Activated CD4-positive, alpha-beta T cell treated with anti-CD3 and anti-CD28 coated beads, Interleukin-2, amount 50 U/mL, for 16 hours (primary cell): ENCODE measurements around the gene S100A16.

Experiments
- DNase-seq: peaks from one replicate; pipeline ENCODE4 v3.0.0-alpha.2; 2020

The S100A16 gene

GRCh38 chr1:153635872-153636271 is 22.9 kb upstream of the S100A16 start:
- DNase-seq, result no peak

DNA sequence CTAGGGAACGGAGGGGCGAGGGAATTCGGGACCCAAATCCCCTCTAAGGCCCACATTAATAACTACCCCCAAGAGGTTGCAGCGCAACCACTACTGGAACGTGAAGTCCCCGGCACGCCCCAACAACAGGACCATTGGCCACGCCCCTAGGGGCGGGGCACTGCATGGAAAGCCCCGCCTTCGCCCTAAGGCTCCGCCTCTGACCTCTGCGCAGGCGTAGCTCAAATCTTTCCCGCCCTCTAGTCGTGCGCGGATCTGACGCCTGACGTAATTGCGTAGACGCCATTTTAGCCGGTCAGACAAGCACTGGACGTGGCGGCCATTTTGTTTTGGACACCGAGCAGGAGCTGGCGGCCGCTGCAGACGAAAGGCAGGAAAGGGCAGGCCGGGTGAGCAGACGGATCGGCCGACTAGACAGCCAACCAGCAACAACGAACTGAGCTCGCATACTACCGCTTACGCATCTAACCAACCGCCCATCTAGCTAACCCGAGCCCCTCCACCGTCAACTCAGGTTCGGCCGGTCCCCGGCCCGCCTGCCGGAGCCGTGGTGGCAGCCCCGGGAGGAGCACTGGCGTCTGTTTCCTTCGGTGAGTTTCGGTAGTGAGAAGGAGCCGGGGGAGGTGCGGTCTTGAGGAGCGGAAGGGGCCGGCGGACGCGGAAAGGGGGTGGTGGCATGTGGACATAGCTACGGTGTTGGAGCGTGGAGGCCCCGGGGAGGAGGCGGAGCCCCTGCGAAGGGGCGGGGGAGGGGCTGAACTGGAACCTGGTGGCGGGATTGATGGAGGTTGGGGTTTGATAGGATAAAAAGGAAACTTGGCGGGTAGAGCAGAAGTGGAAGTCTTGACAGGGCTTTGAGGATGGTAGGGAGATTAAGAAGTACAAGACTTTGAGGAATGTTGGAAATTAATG is 21.1 kb upstream of the S100A16 start, which contains the start of gene CHTOP:
CHTOP (plus strand) TSS at position 313 of the 912 bp plus-strand sequence. CDS start 2,523 bp downstream, outside the sequence.
- DNase-seq, result peak; percentile 99

DNA sequence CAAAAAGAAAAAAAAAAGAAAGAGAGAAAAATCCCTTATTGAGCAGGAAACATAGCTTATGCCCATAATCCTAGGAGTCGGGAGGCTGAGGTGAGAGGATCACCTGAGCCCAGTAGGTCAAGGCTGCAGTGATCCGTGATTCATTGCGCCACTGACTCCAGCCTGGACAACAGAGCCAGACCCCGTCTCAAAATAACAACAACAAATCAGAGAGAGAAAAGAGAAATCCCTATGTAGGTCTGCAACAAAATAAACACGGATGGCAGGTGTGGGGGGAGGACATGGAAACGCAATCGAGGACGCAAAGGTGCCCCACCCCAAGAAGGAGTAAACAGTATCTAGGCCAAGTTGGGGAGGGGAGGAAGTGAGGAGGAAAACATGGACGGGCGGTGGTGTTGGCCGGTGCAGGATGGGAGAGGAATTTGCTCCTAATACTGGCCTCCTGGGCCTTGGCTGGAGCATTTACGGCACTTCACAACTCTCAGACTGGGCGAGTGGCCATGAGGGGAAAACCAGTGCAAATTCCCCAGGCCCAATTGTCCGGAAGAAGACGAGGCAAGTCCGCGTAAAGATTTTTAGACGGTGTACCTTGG is 20.3 kb upstream of the S100A16 start:
- no peak for DNase-seq

GRCh38 chr1:153631047-153632022 is 18.4 kb upstream of the S100A16 start:
- peak; percentile 15 for DNase-seq

DNA sequence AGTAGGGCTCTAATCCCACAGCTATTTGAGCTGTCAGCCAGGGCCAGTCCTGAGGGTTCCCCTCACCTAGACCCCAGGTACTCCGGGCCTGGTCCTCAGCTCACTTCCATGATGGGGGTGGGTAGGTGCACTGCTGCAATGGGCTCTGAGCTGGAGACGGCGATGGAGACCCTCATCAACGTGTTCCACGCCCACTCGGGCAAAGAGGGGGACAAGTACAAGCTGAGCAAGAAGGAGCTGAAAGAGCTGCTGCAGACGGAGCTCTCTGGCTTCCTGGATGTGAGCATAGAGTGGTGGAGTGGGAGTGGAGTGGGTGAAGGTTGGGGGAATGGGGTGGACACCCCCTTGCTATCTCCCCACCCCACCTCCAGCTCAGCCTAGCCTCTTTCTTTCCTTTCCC is 17.4 kb upstream of the S100A16 start:
- no peak for DNase-seq

DNA sequence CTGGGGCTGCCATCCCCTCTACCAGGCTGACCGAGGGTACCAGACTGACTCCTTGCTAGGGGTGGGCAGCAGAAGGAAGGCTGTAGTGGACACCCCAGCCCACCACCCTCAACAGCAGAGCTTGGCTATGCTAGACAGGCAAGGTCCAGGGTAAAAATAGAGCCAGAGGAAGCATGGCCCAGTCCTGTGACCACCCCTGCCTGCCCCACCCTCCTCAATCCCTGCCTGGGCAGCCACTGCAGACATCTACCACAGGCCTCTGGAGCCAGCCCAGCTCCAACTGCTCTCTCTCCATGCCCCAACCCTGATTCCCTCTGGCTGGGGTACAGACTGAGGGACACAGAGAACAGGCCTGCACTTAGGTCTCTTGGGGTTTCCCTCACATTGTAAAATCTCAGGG is 17.0 kb upstream of the S100A16 start:
- DNase-seq, result no peak

GRCh38 chr1:153629343-153629665 is 16.4 kb upstream of the S100A16 start:
- no peak for DNase-seq

DNA sequence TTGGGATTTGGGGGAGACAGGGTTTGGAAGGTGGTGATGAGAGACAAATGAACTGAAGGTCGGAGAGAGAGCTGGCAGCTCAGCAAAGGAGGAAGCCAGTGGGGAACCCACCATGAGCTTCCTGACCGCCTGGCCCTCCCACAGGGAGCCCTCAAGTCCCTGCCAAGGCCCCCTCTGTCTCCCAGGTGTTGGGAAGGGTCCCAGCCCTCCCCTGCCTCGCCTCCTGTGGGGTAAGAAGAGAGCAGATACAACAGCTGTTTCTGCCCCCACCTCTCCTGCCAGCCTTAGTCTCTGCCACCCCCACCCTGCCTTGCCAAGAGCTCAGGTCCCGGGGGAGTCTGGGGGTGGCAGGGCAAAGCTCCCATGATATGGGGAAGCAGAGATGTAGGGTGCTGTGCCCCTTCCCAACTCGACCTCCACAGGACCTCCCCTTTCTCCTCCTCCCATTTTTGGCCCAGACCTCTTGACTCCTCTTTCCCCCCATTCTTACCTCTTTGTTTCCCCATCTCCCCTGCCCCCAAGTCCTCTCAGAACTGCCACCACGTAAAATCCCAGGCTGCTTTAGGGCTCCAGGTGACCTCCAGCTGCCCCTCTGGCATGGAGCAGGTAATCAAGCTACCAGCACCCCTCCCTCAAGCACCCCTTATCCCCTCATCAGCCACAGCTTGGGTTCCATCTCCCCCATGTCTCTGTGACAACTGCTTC is 15.9 kb upstream of the S100A16 start:
- no peak for DNase-seq

DNA sequence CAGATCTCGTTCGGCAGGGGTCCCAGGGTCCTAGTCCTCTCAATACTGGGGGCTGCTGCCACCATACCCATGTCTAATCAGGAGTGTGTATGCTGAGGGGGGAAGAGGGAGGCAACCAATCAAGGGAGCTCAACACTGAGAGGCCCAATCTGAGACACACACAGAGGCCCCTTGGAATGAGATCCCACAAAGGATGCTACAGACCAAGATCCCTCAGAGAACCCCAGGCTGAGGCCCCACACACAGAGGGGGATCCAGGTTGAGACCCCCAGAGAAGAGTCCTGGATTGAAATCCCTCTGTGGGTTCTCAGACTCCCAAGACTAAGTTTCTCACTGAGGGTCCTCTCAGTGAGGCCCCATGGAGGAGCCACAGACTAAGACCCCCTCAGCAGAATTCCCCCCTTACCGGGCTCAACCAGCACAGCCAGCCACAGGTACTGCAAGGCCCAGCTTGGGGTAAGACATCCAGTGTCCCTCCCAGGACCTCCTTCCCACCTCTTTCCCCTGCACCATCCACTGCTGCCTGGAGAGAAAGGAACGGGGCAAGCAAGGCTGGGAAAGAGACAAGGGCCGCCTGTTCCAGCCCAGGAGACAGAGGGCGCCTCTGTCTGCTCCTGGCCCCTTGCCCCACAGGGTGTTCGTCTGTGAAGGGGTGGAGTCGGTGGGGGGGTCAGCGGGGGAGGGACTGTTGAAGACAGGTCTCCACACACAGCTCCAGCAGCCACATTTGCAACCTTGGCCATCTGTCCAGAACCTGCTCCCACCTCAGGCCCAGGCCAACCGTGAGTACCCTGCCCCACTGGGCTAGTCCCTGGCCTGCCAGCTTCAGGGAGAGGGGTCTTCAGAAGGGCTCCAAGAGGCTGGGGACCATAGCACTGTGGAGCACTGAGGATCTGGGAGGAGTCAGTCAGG is 15.0 kb upstream of the S100A16 start, which contains the start of gene S100A1:
S100A1 (plus strand) TSS at position 720 of the 912 bp plus-strand sequence. CDS start 2,088 bp downstream, outside the sequence.
- no peak for DNase-seq

DNA sequence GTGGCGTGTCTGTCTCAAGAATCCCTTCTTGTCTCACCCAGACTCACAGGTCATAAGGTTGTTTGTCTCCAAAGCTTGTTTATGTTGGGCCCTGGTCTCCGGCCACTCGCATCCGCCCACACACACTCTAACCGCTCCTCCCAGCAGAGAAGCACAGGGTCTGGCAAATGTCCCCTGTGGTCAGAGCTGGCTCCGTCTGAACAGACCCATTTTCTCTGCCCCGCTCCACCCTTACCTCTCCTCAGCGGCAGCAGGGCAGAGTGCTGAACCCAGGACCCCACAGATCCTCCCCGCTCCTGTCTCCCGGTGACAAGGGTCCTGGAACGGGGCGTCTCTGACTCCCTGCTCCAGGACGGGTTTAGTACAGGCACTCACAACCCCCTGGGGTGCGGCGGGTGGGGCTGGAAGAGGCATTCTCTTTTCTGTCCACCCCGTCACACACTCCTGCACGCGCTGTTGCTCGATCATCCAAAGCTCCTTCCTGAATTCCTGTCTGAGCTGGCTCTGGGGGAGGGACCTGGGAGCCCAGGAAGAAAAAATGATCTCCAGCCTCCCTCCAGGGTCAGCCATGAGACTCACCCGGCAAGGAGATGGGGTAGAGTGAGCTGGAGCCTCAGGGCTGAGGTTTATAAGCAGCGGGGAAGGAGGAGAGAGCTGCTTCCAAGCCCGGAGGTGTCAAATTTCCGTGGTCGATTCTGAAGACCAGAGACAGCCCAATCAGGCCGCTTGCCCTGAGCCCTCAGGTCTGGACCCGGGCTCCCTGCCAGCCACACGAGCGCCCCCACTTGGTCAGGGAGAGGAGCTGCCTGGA is 14.2 kb upstream of the S100A16 start, which contains the start of gene S100A13:
S100A13 (minus strand) TSS at position 602 of the 811 bp plus-strand sequence. CDS start 1,033 bp downstream, outside the sequence.
- peak; percentile 29 for DNase-seq

- no peak for DNase-seq
These were observed 13.6 kb upstream of the S100A16 start for GRCh38 chr1:153626477-153626903.

- DNase-seq, result no peak
These were observed 12.2 kb upstream of the S100A16 start for GRCh38 chr1:153624965-153625611.

DNA sequence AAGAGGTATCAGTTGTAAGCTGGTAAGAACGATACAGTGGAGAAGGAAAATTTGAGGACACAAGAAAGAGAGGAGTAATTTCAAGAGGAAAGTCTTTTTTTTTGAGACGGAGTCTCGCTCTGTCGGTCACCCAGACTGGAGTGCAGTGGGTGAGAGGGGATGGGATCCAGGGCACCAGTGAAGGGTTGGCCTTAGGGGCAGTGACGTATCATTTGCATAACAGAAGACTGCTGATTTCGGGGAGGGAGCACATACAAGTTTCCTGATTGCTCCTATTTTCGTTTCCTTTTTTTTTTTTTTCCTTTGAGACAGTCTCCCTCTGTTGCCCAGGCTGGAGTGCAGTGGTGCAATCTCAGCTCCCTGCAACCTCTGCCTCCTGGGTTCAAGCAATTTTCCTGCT is 10.2 kb upstream of the S100A16 start:
- DNase-seq, result no peak

GRCh38 chr1:153619171-153619570 is 6.2 kb upstream of the S100A16 start:
- DNase-seq, result no peak

DNA sequence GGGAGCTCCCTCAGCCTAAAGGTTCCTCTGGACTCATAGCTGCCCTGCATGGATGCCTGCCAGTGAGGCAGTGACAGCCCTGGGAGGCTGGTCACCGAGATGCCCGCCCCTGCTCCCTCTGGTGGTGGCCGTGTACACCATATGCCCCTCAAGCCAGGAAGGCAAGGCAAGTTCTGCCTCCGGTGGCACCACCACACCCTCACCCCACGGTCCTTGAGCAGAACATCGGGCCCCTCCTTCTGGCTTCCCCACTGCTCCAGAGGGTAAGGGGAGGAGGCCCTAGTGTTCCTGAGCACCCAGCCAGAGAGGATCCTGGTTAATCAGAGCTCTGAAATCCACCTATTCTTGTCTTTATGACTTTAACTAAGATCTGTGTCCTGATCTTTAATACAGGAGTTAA is 4.7 kb upstream of the S100A16 start:
- DNase-seq, result peak; percentile 82

- no peak for DNase-seq
These were observed 4.0 kb upstream of the S100A16 start for GRCh38 chr1:153616917-153617311.

GRCh38 chr1:153616144-153616916 is 3.4 kb upstream of the S100A16 start, which contains the start of gene S100A14:
TSS of gene S100A14 (minus strand) at chr1:153616325. CDS start at chr1:153615858, 467 bp downstream.
- no peak for DNase-seq

GRCh38 chr1:153615406-153615805 is 2.5 kb upstream of the S100A16 start:
- DNase-seq, result no peak

- no peak for DNase-seq
These were observed 2.0 kb upstream of the S100A16 start for GRCh38 chr1:153614906-153615305.
